ENCODE results near the gene ACSF3. TPM values are rescaled to one million over a fixed set of nuclear protein-coding genes. Genes with fewer than 3 reads are reported as not detected.

ACSF3 gene
- total and polyA plus RNA-seq, 4 donors, result 15.3 to 27.3 (median 18.8) TPM

GRCh38 chr16:89054714-89055113 is 38.9 kb upstream of the ACSF3 start:
- no peak for DNase-seq (ENCODE audit: low spot score)
- no peaks in the 10 kb centered on the region for H3K27me3 ChIP-seq (ENCODE audit: control insufficient read depth in 4 of 4, insufficient read depth in 4 of 4, low read length in 3 of 4)
- TF ChIP-seq RXRA (IDR thresholded peaks at IDR 0.05) (no peak), EGR1 (IDR thresholded peaks at IDR 0.05; ENCODE audit: low read depth in 2 of 2) (no peak), FOXA1 (IDR thresholded peaks at IDR 0.05) (no peak), ZBTB33 (IDR thresholded peaks at IDR 0.05) (no peak), NR2F2 (IDR thresholded peaks at IDR 0.05) (no peak)
- TF ChIP-seq, protein P1, sequence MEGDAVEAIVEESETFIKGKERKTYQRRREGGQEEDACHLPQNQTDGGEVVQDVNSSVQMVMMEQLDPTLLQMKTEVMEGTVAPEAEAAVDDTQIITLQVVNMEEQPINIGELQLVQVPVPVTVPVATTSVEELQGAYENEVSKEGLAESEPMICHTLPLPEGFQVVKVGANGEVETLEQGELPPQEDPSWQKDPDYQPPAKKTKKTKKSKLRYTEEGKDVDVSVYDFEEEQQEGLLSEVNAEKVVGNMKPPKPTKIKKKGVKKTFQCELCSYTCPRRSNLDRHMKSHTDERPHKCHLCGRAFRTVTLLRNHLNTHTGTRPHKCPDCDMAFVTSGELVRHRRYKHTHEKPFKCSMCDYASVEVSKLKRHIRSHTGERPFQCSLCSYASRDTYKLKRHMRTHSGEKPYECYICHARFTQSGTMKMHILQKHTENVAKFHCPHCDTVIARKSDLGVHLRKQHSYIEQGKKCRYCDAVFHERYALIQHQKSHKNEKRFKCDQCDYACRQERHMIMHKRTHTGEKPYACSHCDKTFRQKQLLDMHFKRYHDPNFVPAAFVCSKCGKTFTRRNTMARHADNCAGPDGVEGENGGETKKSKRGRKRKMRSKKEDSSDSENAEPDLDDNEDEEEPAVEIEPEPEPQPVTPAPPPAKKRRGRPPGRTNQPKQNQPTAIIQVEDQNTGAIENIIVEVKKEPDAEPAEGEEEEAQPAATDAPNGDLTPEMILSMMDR (IDR thresholded peaks at IDR 0.05; ENCODE audit: low read depth, low read length, missing input control), result no peak

GRCh38 chr16:89055313-89055712 is 38.3 kb upstream of the ACSF3 start:
- TF ChIP-seq HNF4A (conservative IDR thresholded peaks at IDR 0.05), result no peak
- TF ChIP-seq RAD21 (IDR thresholded peaks at IDR 0.05), result no peak
- TF ChIP-seq, protein P2, sequence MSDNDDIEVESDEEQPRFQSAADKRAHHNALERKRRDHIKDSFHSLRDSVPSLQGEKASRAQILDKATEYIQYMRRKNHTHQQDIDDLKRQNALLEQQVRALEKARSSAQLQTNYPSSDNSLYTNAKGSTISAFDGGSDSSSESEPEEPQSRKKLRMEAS (IDR thresholded peaks at IDR 0.05), result no peak
- TF ChIP-seq FOXA2 (IDR thresholded peaks at IDR 0.05), result no peak
- TF ChIP-seq FOXA1 (IDR thresholded peaks at IDR 0.05), result no peak
- H3K9me3 ChIP-seq (ENCODE audit: control insufficient read depth in 4 of 4, low read length in 3 of 4), result peaks cover 0 to 3% (median 0%) of the 10 kb centered on the region in 4 donors
- no peak overlapping the region for H3K27ac ChIP-seq (ENCODE audit: low read depth in 1 of 2, low read length in 2 of 2)
- no peaks in the 10 kb centered on the region for H3K27me3 ChIP-seq (ENCODE audit: control insufficient read depth in 4 of 4, insufficient read depth in 4 of 4, low read length in 3 of 4)
- 74% methylated on average over 15 of the region's 15 CpGs for WGBS
- no peaks in the 10 kb centered on the region for H3K36me3 ChIP-seq (ENCODE audit: control insufficient read depth in 4 of 4, insufficient read depth in 3 of 4, low read depth in 1 of 4, low read length in 3 of 4)
- no peak overlapping the region for H3K4me3 ChIP-seq (ENCODE audit: low read depth in 1 of 3, low read length in 3 of 3)
- no peak overlapping the region for H3K9ac ChIP-seq (ENCODE audit: low read depth in 1 of 2, low read length in 2 of 2)
- no peak for DNase-seq (ENCODE audit: low spot score)
- H3K4me1 ChIP-seq (ENCODE audit: control insufficient read depth in 4 of 4, insufficient read depth in 4 of 4, low read length in 3 of 4), result no peaks in the 10 kb centered on the region

More at GRCh38 chr16:89054714-89055113, 38.9 kb upstream of the ACSF3 start:
- Histone ChIP-seq H3K9ac (ENCODE audit: low read depth in 1 of 2, low read length in 2 of 2) (no peak overlapping the region), H3K9me3 (ENCODE audit: control insufficient read depth in 4 of 4, low read length in 3 of 4) (peaks cover 0 to 3% (median 0%) of the 10 kb centered on the region in 4 donors), H3K4me3 (ENCODE audit: low read depth in 1 of 3, low read length in 3 of 3) (no peak overlapping the region), H3K4me1 (ENCODE audit: control insufficient read depth in 4 of 4, insufficient read depth in 4 of 4, low read length in 3 of 4) (no peaks in the 10 kb centered on the region), H3K36me3 (ENCODE audit: control insufficient read depth in 4 of 4, insufficient read depth in 3 of 4, low read depth in 1 of 4, low read length in 3 of 4) (no peaks in the 10 kb centered on the region), H3K27ac (ENCODE audit: low read depth in 1 of 2, low read length in 2 of 2) (no peak overlapping the region)
- WGBS, result 81% methylated on average over 11 of the region's 11 CpGs

DNA sequence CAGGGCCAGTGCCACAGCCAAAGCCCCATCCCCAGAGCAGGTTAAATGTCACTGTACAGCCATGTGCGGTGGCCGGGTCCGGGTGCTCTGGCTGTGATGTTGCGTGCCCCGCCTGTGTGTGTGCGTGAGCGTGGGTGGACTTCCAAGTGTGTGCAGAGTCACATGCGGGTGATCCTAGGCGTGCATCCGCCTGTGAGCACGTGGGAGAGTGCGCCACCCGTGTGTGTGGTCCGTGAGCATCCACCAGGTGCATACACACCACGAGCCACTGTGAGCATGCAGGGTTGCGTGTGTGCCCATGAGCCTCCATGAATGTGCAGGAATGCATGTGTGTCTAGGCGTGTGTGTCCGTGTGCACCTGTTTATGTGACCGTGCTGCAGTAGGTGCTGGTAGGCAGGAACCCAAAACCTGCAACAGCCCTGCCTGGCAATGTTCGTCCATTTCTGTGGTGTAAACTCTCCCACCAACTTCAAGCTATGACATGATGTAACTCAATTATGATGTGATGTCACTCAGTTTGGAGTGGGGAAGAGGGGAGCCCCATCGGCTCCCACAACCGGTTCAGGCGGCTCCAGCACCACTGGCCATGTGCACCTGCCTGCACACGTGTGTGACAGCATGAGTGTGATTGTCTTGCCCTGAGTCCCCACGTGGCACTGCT is 37.6 kb upstream of the ACSF3 start:
- H3K4me3 ChIP-seq (ENCODE audit: low read depth in 1 of 3, low read length in 3 of 3), result no peak overlapping the region
- no peaks in the 10 kb centered on the region for H3K27me3 ChIP-seq (ENCODE audit: control insufficient read depth in 4 of 4, insufficient read depth in 4 of 4, low read length in 3 of 4)
- peaks cover 0 to 3% (median 0%) of the 10 kb centered on the region in 4 donors for H3K9me3 ChIP-seq (ENCODE audit: control insufficient read depth in 4 of 4, low read length in 3 of 4)
- 87% methylated on average over 25 of the region's 25 CpGs for WGBS
- H3K27ac ChIP-seq (ENCODE audit: low read depth in 1 of 2, low read length in 2 of 2), result no peak overlapping the region
- no peaks in the 10 kb centered on the region for H3K4me1 ChIP-seq (ENCODE audit: control insufficient read depth in 4 of 4, insufficient read depth in 4 of 4, low read length in 3 of 4)
- no peak for DNase-seq (ENCODE audit: low spot score)
- H3K36me3 ChIP-seq (ENCODE audit: control insufficient read depth in 4 of 4, insufficient read depth in 3 of 4, low read depth in 1 of 4, low read length in 3 of 4), result no peaks in the 10 kb centered on the region
- H3K9ac ChIP-seq (ENCODE audit: low read depth in 1 of 2, low read length in 2 of 2), result no peak overlapping the region
- TF ChIP-seq YY1 (IDR thresholded peaks at IDR 0.05) (no peak), JUND (IDR thresholded peaks at IDR 0.05) (no peak), RAD21 (IDR thresholded peaks at IDR 0.05) (no peak), HNF4A (conservative IDR thresholded peaks at IDR 0.05) (no peak), HNF4G (IDR thresholded peaks at IDR 0.05) (no peak), EGR1 (IDR thresholded peaks at IDR 0.05; ENCODE audit: low read depth in 2 of 2) (no peak), TAF1 (conservative IDR thresholded peaks at IDR 0.05) (no peak), FOXA2 (IDR thresholded peaks at IDR 0.05) (no peak), FOXA1 (IDR thresholded peaks at IDR 0.05) (no peak), REST (IDR thresholded peaks at IDR 0.05) (no peak), GABPA (IDR thresholded peaks at IDR 0.05 in 1 of 2, conservative IDR thresholded peaks at IDR 0.05 in 1 of 2) (no peak), NR2F2 (IDR thresholded peaks at IDR 0.05) (no peak), RXRA (IDR thresholded peaks at IDR 0.05) (no peak)
- TF ChIP-seq, protein P2 (IDR thresholded peaks at IDR 0.05), result no peak
- TF ChIP-seq, protein P1 (IDR thresholded peaks at IDR 0.05; ENCODE audit: low read depth, low read length, missing input control), result no peak
